Ovary (tissue), 9 donors: ENCODE measurements around the gene STC2. TPM values are rescaled to one million over a fixed set of nuclear protein-coding genes. Genes with fewer than 3 reads are reported as not detected.

Experiments
- DNase-seq, 5 donors: peaks; one replicate each; pipeline ENCODE4 v3.0.0-alpha.2; 2019 to 2020
- H3K27ac ChIP-seq, 2 donors: fragments of 200-600 bp; one replicate each; pipeline versions ENCODE4 v1.5.1 to v1.8.0; 2019 to 2022
- H3K27me3 ChIP-seq: fragments of 200-600 bp; one replicate; pipeline ENCODE4 v1.8.0; 2022
- H3K36me3 ChIP-seq: fragments of 200-600 bp; sonication (generic); one replicate; pipeline ENCODE4 v1.5.1; 2019
- H3K4me1 ChIP-seq: one replicate; pipeline ENCODE4 v1.8.1; 2013; ENCODE audit warnings: mild to moderate bottlenecking, moderate library complexity; ENCODE audit not compliant: insufficient read depth
- H3K4me3 ChIP-seq: fragments of 200-600 bp; sonication (generic); one replicate; pipeline ENCODE4 v1.5.1; 2017
- H3K9me3 ChIP-seq, 2 donors: fragments of 200-600 bp in 1 of 2; sonication (generic) in 1 of 2; one replicate each; pipeline versions ENCODE4 v1.5.1 to v1.8.1; 2013 to 2019; ENCODE audit warnings: mild to moderate bottlenecking in 1 of 2, moderate library complexity in 1 of 2
- CTCF ChIP-seq, 3 donors: fragments of 450-650 bp in 2 of 3; fragments of 200-600 bp in 1 of 3; IDR thresholded peaks; one replicate each; pipeline versions ENCODE4 v1.5.1 to v1.8.0; 2016 to 2022; ENCODE audit warnings: antibody characterized with exemption in 3 of 3, mild to moderate bottlenecking in 1 of 3
- EP300 ChIP-seq: sonication (generic); formaldehyde crosslinking; IDR thresholded peaks from one replicate; pipeline ENCODE4 v1.6.1; 2017; ENCODE audit warnings: antibody characterized with exemption
- POLR2A ChIP-seq: fragments of 450-650 bp; IDR thresholded peaks from one replicate; pipeline ENCODE4 v1.6.1; 2017; ENCODE audit warnings: antibody characterized with exemption, mild to moderate bottlenecking, moderate library complexity
- WGBS, 3 donors: extraction: QIAGEN DNeasy Blood & Tissue Kit in 1 of 3; methylation state at CpG; one replicate each; pipeline versions ENCODE4 v1.1.5 to v1.1.7; 2013 to 2017; 5-methylcytosine and 5-hydroxymethylcytosine counted together
- intact Hi-C, 4 donors: fragments of 100-400 bp; cut with DNase I; formaldehyde crosslinking; loops; one replicate each; pipeline versions ENCODE4 v1.11.0 to v1.15.1; 2022 to 2023
- polyA plus RNA-seq, 2 donors: library from polyadenylated mRNA; stranded (reverse); fragments of 200-250 nt in 1 of 2; fragments of 350-450 nt in 1 of 2; fragmentation: Illumina TruSeq in 1 of 2; extraction: RNeasy Lipid Tissue Mini Kit (QIAGEN cat#74804) in 1 of 2; gene quantifications; one replicate each; pipeline ENCODE4 v1.2.3, GENCODE V29; 2013 to 2014
- total RNA-seq, 7 donors: library from RNA; depleted of rRNA in 2 of 7; stranded (reverse); fragments of >200 nt in 2 of 7; fragmentation: NEBNext Ultra II Directional in 3 of 7; extraction: Animal tissue kit (Norgen Biotek cat#: 25700) in 3 of 7; gene quantifications; one replicate each; pipeline versions ENCODE4 v1.1.0 to v1.2.4, GENCODE V29; 2016 to 2023
- donor health status: DM: no; HTN: no; CAD: no; lungs with moderate emphysema.
- donor health status: DM: no; HTN: no; CAD: no.
- donor health status: Bipolar disorder and iron deficiency.
- donor health status: DM: yes; HTN: yes; CAD: no.
- donor health status: DM: no; HTN: no; CAD: no.
- donor health status: DM: yes; HTN: yes; CAD: no.

The STC2 gene
- total and polyA plus RNA-seq, 9 donors, result 0.45 to 8.3 (median 0.83) TPM

GRCh38 chr5:173354645-173355044 lies 26.4 kb upstream of the STC2 start:
- 90 to 95% (median 95%) methylated on average over 2 of the region's 2 CpGs for WGBS, 3 donors

GRCh38 chr5:173352366-173353349 lies 24.4 kb upstream of the STC2 start:
- H3K27ac ChIP-seq, result no peak overlapping the region
- DNase-seq, result no peak
- no peaks in the 10 kb centered on the region for H3K36me3 ChIP-seq
- H3K27me3 ChIP-seq, result no peaks in the 10 kb centered on the region
- H3K4me3 ChIP-seq, result no peak overlapping the region
- intact Hi-C loops, result no loop called here
- TF ChIP-seq POLR2A (no peak), EP300 (no peak), CTCF (IDR thresholded peaks at IDR 0.05) (no peak)
- H3K9me3 ChIP-seq, result no peaks in the 10 kb centered on the region
- 52 to 55% (median 54%) methylated on average over 24 of the region's 24 CpGs for WGBS, 3 donors
- H3K4me1 ChIP-seq, result no peaks in the 10 kb centered on the region

More at GRCh38 chr5:173354645-173355044, 26.4 kb upstream of the STC2 start:
- TF ChIP-seq EP300, result no peak
- no peak for TF ChIP-seq CTCF (IDR thresholded peaks at IDR 0.05)
- no peak for TF ChIP-seq POLR2A
- no peaks in the 10 kb centered on the region for H3K4me1 ChIP-seq
- H3K4me3 ChIP-seq, result no peak overlapping the region
- no peaks in the 10 kb centered on the region for H3K9me3 ChIP-seq
- no peak overlapping the region for H3K27ac ChIP-seq
- H3K27me3 ChIP-seq, result no peaks in the 10 kb centered on the region
- no peaks in the 10 kb centered on the region for H3K36me3 ChIP-seq
- no peak for DNase-seq
- intact Hi-C loops, result no loop called here

- Histone ChIP-seq H3K36me3 (no peaks in the 10 kb centered on the region), H3K4me3 (no peak overlapping the region), H3K27me3 (no peaks in the 10 kb centered on the region), H3K27ac (no peak overlapping the region), H3K4me1 (no peaks in the 10 kb centered on the region), H3K9me3 (no peaks in the 10 kb centered on the region)
- no peak for DNase-seq
- intact Hi-C loops, result no loop called here
- 91 to 92% (median 92%) methylated on average over 13 of the region's 13 CpGs for WGBS, 3 donors
- no peak for TF ChIP-seq EP300
- TF ChIP-seq POLR2A, result no peak
- TF ChIP-seq CTCF (IDR thresholded peaks at IDR 0.05), result no peak
Observed at GRCh38 chr5:173342813-173343755, 14.9 kb upstream of the STC2 start.

- intact Hi-C loops, result no loop called here
- no peak for DNase-seq
- no peaks in the 10 kb centered on the region for H3K27me3 ChIP-seq
- WGBS, 3 donors, result 56 to 78% (median 66%) methylated on average over 7 of the region's 7 CpGs
- no peak overlapping the region for H3K27ac ChIP-seq
- H3K4me1 ChIP-seq, result no peaks in the 10 kb centered on the region
- H3K36me3 ChIP-seq, result no peaks in the 10 kb centered on the region
- no peaks in the 10 kb centered on the region for H3K9me3 ChIP-seq
- no peak overlapping the region for H3K4me3 ChIP-seq
- TF ChIP-seq CTCF (IDR thresholded peaks at IDR 0.05), result no peak
- TF ChIP-seq EP300, result no peak
- TF ChIP-seq POLR2A, result no peak
Observed at GRCh38 chr5:173341961-173342430, 13.8 kb upstream of the STC2 start.
